ENCODE measurements around the gene TMC8. TPM values are rescaled to one million over a fixed set of nuclear protein-coding genes. Genes with fewer than 3 reads are reported as not detected.

The TMC8 gene
- total and polyA plus RNA-seq, 3 donors from 2014 or later: 3.5 to 9.3 (median 5.6) TPM

GRCh38 chr17:78101112-78101511 lies 29.5 kb upstream of the TMC8 start:
- Histone ChIP-seq H3K4me1 (no peaks in the 10 kb centered on the region), H3K9me3 (no peaks in the 10 kb centered on the region), H3K27me3 (no peaks in the 10 kb centered on the region), H3K36me3 (ENCODE audit: low read depth, missing control alignments) (no peaks in the 10 kb centered on the region), H3K27ac (no peak overlapping the region), H3K4me3 (no peak overlapping the region)
- TF ChIP-seq CTCF (IDR thresholded peaks at IDR 0.05): no peak
- WGBS, 2 donors: 92 to 97% methylated on average over 5 of the region's 5 CpGs
- intact Hi-C loops (cut with DNase I; ENCODE audit: low total_unique reads): no loop called here
- no peak for DNase-seq

- H3K27ac ChIP-seq: no peak overlapping the region
- H3K4me3 ChIP-seq: no peak overlapping the region
- H3K36me3 ChIP-seq (ENCODE audit: low read depth, missing control alignments): no peaks in the 10 kb centered on the region
- no peak for TF ChIP-seq CTCF (IDR thresholded peaks at IDR 0.05)
- H3K9me3 ChIP-seq: no peaks in the 10 kb centered on the region
- H3K4me1 ChIP-seq: no peaks in the 10 kb centered on the region
- H3K27me3 ChIP-seq: no peaks in the 10 kb centered on the region
- DNase-seq: no peak
- intact Hi-C loops (cut with DNase I; ENCODE audit: low total_unique reads): no loop called here
- WGBS, 2 donors: 88 to 96% methylated on average over 10 of the region's 10 CpGs
Measured at GRCh38 chr17:78101542-78101941, 29.0 kb upstream of the TMC8 start.

- Histone ChIP-seq H3K27me3 (no peaks in the 10 kb centered on the region), H3K36me3 (ENCODE audit: low read depth, missing control alignments) (no peaks in the 10 kb centered on the region), H3K4me1 (no peaks in the 10 kb centered on the region), H3K9me3 (no peaks in the 10 kb centered on the region), H3K27ac (no peak overlapping the region), H3K4me3 (no peak overlapping the region)
- WGBS, 2 donors: 63 to 64% methylated on average over 4 of the region's 4 CpGs
- intact Hi-C loops (cut with DNase I; ENCODE audit: low total_unique reads): no loop called here
- DNase-seq: no peak
- TF ChIP-seq CTCF (IDR thresholded peaks at IDR 0.05) (no peak), POLR2A (IDR thresholded peaks at IDR 0.05) (no peak)
Measured at GRCh38 chr17:78103311-78103710, 27.3 kb upstream of the TMC8 start.

- H3K36me3 ChIP-seq (ENCODE audit: low read depth, missing control alignments): no peaks in the 10 kb centered on the region
- no peak for TF ChIP-seq CTCF (IDR thresholded peaks at IDR 0.05)
- TF ChIP-seq POLR2A (IDR thresholded peaks at IDR 0.05): no peak
- H3K4me1 ChIP-seq: peaks cover 8% of the 10 kb centered on the region
- WGBS, 2 donors: 86 to 97% methylated on average over 8 to 21 of the region's 28 CpGs
- H3K4me3 ChIP-seq: no peak overlapping the region
- no peak for DNase-seq
- H3K27ac ChIP-seq: no peak overlapping the region
- no peaks in the 10 kb centered on the region for H3K27me3 ChIP-seq
- no peaks in the 10 kb centered on the region for H3K9me3 ChIP-seq
- intact Hi-C loops (cut with DNase I; ENCODE audit: low total_unique reads): no loop called here
Measured at GRCh38 chr17:78104540-78104941, 26.0 kb upstream of the TMC8 start.

- no peak overlapping the region for H3K27ac ChIP-seq
Measured at GRCh38 chr17:78105101-78105500, 25.5 kb upstream of the TMC8 start.

More at GRCh38 chr17:78105101-78105500, 25.5 kb upstream of the TMC8 start:
- no peak overlapping the region for H3K4me3 ChIP-seq
- H3K4me1 ChIP-seq: peaks cover 8% of the 10 kb centered on the region
- H3K9me3 ChIP-seq: no peaks in the 10 kb centered on the region
- WGBS, 2 donors: 67 to 84% methylated on average over 16 of the region's 16 CpGs
- TF ChIP-seq POLR2A (IDR thresholded peaks at IDR 0.05) (no peak), CTCF (IDR thresholded peaks at IDR 0.05) (no peak)
- intact Hi-C loops (cut with DNase I; ENCODE audit: low total_unique reads): no loop called here
- no peaks in the 10 kb centered on the region for H3K36me3 ChIP-seq (ENCODE audit: low read depth, missing control alignments)
- DNase-seq: no peak
- no peaks in the 10 kb centered on the region for H3K27me3 ChIP-seq
